GM11168 (cell line): ENCODE data around the gene SNX33.
"Not testable (repeated sequence)": the region's sequence is repeated elsewhere in the genome, so short reads cannot be mapped to it uniquely, and the experiment has no call there.

Experiments used
- in situ Hi-C: fragments of 300-500 bp; cut with MboI; formaldehyde crosslinking; loops from one replicate; pipeline ENCODE4 v1.12.0; 2022; ENCODE audit warnings: low sequenced_read_pairs; ENCODE audit not compliant: unreplicated experiment

SNX33 gene

DNA sequence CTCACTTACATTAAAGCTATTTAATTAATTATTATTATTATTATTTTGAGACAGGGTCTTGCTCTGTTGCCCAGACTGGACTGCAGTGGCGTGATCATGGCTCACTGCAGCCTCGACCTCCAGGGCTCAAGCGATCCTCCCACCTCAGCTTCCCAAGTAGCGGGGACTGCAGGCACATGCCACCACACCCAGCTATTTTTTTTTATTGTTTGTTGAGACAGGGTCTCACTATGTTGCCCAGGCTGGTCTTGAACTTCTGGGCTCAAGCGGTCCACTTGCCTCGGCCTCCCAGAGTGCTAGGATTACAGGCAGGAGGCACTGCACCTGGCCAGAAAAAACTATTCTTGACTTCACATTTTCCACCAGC lies 30.6 kb downstream of the SNX33 start:
- in situ Hi-C loops = not testable (repeated sequence)

DNA sequence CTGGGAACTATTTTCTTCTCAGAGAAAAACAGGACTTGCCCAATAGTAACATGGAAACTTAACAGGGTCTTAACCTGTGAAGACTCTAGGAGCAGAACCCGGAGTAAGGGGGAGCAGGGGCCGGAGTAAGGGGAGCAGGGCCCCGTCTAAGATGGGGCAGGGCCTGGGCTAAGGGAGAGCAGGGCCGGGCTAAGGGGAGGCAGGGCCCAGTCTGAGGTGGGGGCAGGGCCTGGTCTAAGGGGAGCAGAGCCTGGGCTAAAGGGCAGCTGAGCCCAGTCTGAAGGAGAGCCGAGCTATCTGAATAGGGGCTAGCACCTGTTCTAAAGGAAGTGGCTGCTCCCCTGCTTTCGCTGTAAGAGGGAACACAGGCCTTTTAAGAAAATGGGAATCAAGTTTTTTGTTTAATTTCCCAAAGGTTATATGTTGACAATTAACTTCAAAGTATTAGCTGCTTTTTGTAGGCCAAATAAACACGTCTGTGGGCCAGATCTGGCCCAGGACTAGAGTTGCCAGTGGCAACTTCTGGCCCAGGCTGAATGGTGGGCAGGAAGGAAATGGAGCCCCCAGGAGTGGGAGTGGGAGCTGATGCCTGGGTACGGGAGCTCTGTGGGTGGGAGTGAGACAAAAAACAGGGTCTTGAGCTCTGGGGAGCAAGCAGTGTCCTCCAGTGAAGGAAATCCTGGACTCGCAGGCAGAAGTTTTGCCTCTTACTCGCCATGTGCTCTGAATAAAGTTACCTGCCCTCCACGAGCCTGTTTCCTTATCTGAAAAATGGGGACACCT lies 32.5 kb downstream of the SNX33 start:
- in situ Hi-C loops = no loop called here

DNA sequence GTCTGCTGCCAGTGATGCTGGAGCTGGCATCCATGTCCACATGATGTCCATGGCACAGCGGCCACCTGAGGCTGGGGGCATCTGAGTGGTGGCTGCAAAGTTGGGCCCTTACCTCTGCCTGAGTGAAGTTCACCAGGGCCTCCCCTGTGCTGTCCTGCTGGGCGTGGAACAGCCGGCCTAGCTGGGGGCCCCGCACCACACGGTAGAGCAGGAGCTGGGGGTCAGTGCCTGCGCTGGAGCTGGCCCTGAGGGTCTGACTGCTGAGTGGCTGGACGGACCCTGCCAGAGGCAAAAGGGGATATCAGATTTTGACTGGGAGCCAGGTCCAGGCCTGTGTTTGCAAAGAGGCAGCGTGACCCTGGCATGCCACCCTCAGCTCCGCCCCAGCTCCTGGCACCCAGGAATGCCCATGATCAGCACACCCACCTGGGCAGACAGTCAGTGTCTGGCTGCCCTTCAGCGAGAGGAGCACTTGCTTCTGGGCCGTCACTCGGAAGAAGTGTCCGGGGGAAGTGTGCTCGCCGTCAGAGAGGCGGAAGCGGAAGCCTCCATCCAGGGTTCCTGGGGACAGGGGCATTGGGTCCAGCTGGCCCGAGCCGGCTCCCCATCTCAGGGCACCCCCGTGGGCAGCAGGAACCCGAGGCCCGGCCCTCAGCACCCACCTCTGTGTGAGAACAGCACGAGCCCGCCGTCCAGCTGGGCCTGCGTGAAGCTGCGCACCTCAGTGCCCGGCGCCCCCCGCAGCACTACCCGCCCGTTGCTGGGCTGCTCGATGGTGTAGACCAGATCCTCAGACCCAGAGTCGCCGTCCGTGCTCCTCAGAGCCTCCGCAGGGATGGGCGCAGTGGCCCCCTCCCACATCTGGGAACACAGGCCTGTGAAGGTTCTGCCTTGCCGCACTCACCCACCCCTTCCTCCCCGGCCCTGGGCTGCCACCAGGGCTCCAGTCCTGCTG lies 34.7 kb downstream of the SNX33 start:
- in situ Hi-C loops = no loop called here

- in situ Hi-C loops = not testable (repeated sequence)
These were observed 36.1 kb downstream of the SNX33 start for GRCh38 chr15:75683646-75684312.

DNA sequence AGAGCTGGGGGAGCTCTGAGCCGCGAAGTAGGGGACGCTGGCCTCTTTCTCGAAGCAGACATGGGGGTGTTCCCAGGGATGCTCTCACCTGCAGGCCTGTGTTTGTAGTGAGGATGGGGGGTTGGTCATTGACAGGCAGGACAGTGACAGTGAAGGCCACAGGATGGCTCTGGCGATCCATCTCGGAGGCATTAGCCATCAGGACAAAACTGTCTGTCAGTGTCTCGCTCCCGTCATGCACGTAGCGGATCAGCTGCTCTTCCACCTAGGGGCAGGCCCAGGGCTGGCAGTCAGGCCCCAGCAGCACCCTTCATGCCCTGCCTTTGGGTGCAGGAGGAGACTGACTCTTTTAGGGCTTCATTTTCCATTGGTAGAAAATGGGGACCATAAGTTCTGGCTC lies 36.9 kb downstream of the SNX33 start:
- in situ Hi-C loops = no loop called here

- in situ Hi-C loops = no loop called here
These were observed 37.5 kb downstream of the SNX33 start for GRCh38 chr15:75685195-75685594.

DNA sequence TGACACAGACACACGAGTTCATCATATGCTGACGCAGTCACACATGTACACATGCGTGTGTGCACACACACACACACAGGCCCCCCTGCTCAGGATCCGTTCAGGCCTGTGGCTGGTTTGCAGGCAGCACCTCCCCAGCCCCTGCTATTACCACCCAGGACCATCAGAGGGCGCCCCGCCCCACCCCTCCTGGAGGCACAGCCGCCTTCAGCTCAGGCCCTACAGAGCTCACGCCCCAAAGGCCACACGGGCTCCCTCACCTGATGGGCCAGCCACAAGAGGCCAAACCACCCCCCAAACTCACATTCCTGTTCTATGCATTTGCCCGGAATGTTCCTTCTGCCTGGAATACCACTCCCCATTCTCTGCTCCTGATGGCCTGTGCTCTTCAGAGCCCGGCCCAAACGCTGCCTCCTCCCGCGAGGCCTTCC lies 38.5 kb downstream of the SNX33 start:
- in situ Hi-C loops = not testable (repeated sequence)

DNA sequence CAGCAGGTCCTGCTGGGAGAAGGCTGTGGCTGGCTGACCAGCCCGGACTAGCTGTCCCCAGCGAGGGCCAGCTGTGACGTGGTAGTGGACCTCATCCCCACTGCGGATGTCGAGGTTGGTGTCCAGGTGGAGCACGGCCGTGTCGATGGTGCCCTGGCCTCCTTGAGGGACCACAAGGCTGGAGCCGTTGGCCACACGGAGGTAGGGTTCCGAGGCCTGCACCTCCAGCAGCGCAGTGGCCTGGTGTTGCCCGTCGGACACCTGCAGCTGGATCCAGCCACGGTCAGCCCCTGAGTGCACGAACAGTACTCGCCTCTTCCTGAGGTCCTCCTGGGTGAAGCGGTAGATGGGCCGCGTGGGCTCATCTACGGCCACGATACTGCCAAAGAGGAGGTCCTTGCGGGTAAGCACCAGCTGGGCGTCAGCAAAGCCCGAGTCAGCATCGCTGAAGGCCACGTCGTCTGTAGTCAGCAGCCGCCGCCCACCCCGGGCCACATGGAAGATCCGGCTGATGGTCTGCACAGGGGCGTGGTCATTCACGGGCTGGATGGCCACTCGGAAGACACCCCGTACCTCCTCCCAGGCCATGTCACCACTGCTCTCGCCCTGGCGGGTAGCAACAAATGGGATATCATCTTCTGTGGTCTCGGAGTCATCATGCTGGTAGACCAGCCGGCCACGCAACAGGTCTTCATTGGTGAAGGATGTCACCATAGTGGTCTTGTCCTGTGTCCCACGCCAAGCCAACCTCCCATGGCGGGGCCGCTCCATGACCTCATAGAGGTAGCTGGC lies 40.0 kb downstream of the SNX33 start:
- in situ Hi-C loops = no loop called here

GRCh38 chr15:75688278-75688557 lies 40.5 kb downstream of the SNX33 start:
- in situ Hi-C loops = no loop called here

- in situ Hi-C loops = no loop called here
These were observed 41.1 kb downstream of the SNX33 start for GRCh38 chr15:75688831-75689230.

- in situ Hi-C loops = not testable (repeated sequence)
These were observed 41.7 kb downstream of the SNX33 start for GRCh38 chr15:75689429-75689828.

DNA sequence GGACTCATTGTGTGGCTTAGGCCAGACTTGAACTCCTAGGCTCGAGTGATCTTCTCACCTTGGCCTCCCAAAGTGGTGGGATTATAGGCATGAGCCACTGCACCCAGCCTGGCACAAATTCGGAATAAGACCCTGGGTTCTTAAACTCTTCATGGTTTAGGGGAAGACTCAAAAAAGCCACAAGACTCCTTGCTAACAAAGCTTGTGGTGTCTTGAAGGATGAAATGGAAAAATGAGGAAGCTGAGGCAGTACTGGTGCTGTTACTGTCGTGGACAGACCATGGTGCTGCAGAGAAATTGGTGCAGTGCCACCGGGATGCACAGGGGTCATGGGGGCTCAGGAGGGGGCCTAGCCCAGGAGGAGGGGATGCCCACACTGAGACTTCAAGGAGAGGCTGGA lies 44.6 kb downstream of the SNX33 start:
- in situ Hi-C loops = not testable (repeated sequence)

DNA sequence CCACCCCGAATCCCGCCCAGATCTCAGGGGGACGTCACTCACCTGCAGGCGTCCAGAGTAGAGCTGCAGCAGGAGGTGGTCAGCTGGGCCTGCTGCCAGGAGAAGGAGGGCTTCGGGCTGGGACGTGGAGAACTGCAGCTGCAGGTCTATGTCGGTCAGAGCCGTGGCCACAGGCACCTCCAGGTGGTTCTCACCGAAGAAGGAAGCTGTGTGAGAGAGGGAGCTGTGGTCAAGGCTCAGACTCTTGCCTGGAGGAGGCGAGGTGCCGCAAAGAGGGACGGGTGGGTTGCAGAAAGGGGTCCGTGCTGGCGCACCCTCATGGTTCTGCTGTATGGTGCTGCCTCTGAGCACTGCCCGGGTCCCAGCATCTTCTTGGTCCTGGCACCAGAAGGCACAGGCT lies 45.3 kb downstream of the SNX33 start:
- in situ Hi-C loops = not testable (repeated sequence)

DNA sequence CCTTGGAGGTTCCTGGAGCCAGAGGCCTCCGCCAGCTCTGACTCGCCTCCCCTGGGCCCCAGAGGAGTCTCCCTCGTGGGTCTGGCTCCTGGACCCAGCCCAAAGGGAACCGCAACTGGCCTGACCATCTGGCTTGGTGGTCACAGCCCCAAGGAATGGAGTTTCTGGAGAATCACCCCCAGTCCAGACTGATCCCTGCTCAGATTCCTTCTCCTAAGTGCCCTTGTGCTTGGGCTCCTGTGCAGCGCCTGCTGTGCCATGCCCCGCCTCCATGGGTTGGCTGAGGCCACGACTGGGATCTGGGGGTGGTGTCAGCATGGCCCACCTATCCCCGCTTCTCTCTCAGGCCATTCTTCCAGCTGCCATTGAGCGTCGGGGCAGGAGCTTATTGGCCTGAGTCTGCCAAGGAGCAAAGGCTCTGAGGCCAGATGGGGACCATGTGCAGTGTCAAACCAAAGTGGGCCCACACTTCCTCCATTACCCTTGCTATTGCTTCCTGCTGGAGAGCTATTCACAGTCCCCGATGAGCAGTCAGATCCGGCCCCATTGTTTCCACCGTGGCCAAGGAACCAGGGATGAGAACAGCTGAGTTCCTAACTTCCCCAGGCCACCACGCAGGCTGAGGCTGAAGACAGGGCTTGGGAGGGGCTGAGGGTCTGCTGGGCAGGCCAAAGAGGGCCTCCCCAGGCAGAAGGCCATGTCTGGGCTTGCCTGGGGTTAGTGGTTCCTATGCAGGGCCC lies 46.0 kb downstream of the SNX33 start:
- in situ Hi-C loops = no loop called here

- in situ Hi-C loops = no loop called here
These were observed 46.8 kb downstream of the SNX33 start for GRCh38 chr15:75694241-75695182.

DNA sequence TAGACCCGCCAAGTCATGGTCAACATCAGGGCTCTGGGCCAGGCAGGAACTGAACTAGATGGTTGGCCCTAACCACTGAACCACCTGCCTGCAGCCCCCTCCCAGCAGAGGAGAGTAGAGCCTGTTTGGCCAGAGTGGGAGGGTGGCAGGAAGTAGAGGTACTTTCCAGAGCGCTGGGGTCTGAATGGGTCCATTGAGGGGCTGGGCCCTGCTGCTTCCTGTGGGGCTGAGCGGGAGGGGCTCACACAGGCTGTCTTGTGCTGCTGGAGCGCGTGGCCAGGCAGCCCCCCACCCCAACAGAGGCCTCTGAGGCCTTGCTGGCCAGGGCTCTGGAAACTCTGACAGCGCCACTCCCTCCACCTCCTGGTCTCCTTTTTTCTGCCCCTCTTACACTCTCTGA lies 47.5 kb downstream of the SNX33 start:
- in situ Hi-C loops = no loop called here

GRCh38 chr15:75695634-75696310 lies 48.1 kb downstream of the SNX33 start:
- in situ Hi-C loops = no loop called here

GRCh38 chr15:75696311-75696720 lies 48.6 kb downstream of the SNX33 start:
- in situ Hi-C loops = no loop called here
